ENCODE data around the gene UBE2D2.
A peak's percentile ranks its signal among the peaks of the same experiment; 100 is the strongest.

Gene UBE2D2

DNA sequence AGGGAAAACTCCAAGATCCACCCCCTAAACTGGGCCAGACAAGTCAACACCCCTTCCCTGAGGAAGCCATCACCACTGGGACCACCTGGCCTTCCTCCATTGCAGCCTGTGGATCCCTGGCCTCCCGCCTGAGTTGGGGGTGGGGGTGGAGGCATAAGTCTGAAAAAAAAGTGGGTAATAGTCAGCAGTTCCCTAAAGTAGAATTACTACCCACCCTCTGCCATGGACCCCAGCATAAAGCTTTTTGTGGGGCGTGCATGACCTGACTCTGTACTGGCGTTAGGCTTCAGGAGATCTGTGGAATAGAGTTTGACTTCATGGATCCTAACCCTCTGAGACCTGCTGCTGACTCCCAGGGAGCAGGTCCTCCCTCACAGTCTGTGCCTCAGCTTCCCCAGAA lies 85.0 kb downstream of the UBE2D2 start:
- peaks cover 44% of the 10 kb centered on the region for H3K27me3 ChIP-seq (ENCODE audit: control insufficient read depth, insufficient read depth, low read length)
- no peak overlapping the region for H3K4me3 ChIP-seq (ENCODE audit: low read length)
- H3K4me1 ChIP-seq (ENCODE audit: control insufficient read depth, low read depth, low read length): peaks cover 31% of the 10 kb centered on the region
- H3K9ac ChIP-seq (ENCODE audit: low read length): no peak overlapping the region
- H3K9me3 ChIP-seq (ENCODE audit: control insufficient read depth, low read depth, low read length): no peaks in the 10 kb centered on the region
- no peaks in the 10 kb centered on the region for H3K36me3 ChIP-seq (ENCODE audit: control insufficient read depth, low read depth, low read length)
- H3K27ac ChIP-seq (ENCODE audit: low read length): no peak overlapping the region

GRCh38 chr5:139646912-139647505 lies 85.9 kb downstream of the UBE2D2 start:
- H3K9me3 ChIP-seq (ENCODE audit: control insufficient read depth, low read depth, low read length): no peaks in the 10 kb centered on the region
- peaks cover 33% of the 10 kb centered on the region for H3K4me1 ChIP-seq (ENCODE audit: control insufficient read depth, low read depth, low read length)
- no peaks in the 10 kb centered on the region for H3K36me3 ChIP-seq (ENCODE audit: control insufficient read depth, low read depth, low read length)
- H3K4me3 ChIP-seq (ENCODE audit: low read length): peak overlapping the region; percentile 60
- H3K27me3 ChIP-seq (ENCODE audit: control insufficient read depth, insufficient read depth, low read length): peaks cover 44% of the 10 kb centered on the region
- H3K9ac ChIP-seq (ENCODE audit: low read length): no peak overlapping the region
- no peak overlapping the region for H3K27ac ChIP-seq (ENCODE audit: low read length)

GRCh38 chr5:139647506-139648204 lies 86.5 kb downstream of the UBE2D2 start:
- no peak overlapping the region for H3K27ac ChIP-seq (ENCODE audit: low read length)
- no peak overlapping the region for H3K9ac ChIP-seq (ENCODE audit: low read length)
- peak overlapping the region; percentile 60 for H3K4me3 ChIP-seq (ENCODE audit: low read length)

DNA sequence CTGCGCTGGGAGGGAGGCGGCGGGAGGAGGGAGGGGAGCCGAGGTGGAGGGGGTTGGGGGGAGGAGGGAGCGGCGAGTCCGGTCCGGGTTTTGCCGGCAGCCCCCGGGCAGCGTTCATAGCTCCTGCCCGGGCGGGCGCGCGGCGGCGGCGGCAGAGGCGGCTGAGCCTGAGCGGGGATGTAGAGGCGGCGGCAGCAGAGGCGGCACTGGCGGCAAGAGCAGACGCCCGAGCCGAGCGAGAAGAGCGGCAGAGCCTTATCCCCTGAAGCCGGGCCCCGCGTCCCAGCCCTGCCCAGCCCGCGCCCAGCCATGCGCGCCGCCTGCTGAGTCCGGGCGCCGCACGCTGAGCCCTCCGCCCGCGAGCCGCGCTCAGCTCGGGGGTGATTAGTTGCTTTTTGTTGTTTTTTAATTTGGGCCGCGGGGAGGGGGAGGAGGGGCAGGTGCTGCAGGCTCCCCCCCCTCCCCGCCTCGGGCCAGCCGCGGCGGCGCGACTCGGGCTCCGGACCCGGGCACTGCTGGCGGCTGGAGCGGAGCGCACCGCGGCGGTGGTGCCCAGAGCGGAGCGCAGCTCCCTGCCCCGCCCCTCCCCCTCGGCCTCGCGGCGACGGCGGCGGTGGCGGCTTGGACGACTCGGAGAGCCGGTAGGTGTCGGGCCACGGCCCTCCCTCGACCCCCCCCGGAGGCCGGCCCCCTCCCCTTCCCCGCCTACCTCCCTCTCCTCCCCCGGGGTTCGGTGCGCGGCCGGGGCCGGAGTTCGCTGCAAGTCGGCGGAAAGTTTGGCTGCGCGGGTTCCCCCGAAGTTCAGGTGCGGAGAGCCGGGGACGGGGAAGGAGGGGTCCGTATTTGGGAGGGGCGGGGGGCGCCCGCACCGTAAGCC lies 87.3 kb downstream of the UBE2D2 start, which contains the start of gene CXXC5:
Gene CXXC5, plus strand, starts transcription at position 145 of the 877 bp plus-strand sequence. CDS start 32,175 bp downstream, outside the sequence.
- Histone ChIP-seq H3K36me3 (ENCODE audit: control insufficient read depth, low read depth, low read length) (no peaks in the 10 kb centered on the region), H3K9me3 (ENCODE audit: control insufficient read depth, low read depth, low read length) (no peaks in the 10 kb centered on the region), H3K9ac (ENCODE audit: low read length) (peak within 1 kb of the TSS; percentile 63), H3K4me3 (ENCODE audit: low read length) (peak within 1 kb of the TSS; percentile 79), H3K4me1 (ENCODE audit: control insufficient read depth, low read depth, low read length) (peaks cover 41% of the 10 kb centered on the region), H3K27ac (ENCODE audit: low read length) (no peak within 1 kb of the TSS), H3K27me3 (ENCODE audit: control insufficient read depth, insufficient read depth, low read length) (peaks cover 44% of the 10 kb centered on the region)

More at GRCh38 chr5:139647506-139648204, 86.5 kb downstream of the UBE2D2 start:
- Histone ChIP-seq H3K27me3 (ENCODE audit: control insufficient read depth, insufficient read depth, low read length) (peaks cover 44% of the 10 kb centered on the region), H3K9me3 (ENCODE audit: control insufficient read depth, low read depth, low read length) (no peaks in the 10 kb centered on the region), H3K36me3 (ENCODE audit: control insufficient read depth, low read depth, low read length) (no peaks in the 10 kb centered on the region), H3K4me1 (ENCODE audit: control insufficient read depth, low read depth, low read length) (peaks cover 40% of the 10 kb centered on the region)

DNA sequence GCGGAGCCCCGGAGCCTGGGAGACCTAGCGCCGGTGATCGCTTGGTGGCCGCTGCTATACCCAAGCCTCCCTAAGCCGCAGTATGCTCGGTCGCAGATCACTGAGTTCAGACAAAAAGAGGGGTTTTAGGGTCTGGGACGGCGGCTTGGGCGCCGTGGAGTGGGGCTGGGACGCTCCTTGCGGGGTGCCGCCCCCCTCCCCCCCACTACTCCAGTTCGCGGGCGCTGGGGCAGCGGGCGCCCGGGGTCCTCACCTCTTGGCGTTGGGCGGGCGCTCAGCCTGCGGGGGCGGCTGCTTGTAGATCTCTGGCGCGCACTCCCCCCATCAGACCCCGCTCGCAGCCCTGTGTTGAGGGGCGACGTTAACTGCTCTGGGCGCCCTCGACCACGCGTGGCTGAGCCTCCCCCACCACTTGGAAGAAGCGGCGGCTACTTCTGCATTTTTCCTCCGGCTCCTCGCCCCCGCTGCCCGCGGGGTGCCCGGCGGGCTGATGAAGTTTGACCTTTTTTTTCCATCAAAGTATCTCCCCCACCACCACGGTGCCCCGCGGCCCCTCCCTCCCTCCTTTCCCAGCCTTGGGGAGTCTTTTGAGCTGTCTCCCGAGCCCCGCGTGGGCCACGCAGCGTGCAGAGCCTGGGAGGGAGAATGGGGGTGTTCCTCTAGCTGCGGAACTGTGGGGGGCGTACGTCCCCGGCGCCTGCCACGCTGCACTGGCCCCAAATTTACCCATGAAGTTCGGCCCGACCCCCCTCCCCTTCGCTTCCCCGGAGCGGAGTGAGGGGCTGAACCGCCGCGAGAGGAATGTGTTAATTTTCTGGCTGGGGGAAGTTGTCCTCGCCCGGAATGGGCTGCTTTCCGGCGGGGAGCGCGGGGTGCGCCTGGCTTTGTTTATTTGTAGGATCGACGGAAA lies 88.2 kb downstream of the UBE2D2 start:
- Histone ChIP-seq H3K9me3 (ENCODE audit: control insufficient read depth, low read depth, low read length) (no peaks in the 10 kb centered on the region), H3K4me3 (ENCODE audit: low read length) (peak overlapping the region; percentile 79), H3K4me1 (ENCODE audit: control insufficient read depth, low read depth, low read length) (peaks cover 47% of the 10 kb centered on the region), H3K27me3 (ENCODE audit: control insufficient read depth, insufficient read depth, low read length) (peaks cover 35% of the 10 kb centered on the region), H3K36me3 (ENCODE audit: control insufficient read depth, low read depth, low read length) (no peaks in the 10 kb centered on the region), H3K9ac (ENCODE audit: low read length) (peak overlapping the region; percentile 63), H3K27ac (ENCODE audit: low read length) (no peak overlapping the region)

DNA sequence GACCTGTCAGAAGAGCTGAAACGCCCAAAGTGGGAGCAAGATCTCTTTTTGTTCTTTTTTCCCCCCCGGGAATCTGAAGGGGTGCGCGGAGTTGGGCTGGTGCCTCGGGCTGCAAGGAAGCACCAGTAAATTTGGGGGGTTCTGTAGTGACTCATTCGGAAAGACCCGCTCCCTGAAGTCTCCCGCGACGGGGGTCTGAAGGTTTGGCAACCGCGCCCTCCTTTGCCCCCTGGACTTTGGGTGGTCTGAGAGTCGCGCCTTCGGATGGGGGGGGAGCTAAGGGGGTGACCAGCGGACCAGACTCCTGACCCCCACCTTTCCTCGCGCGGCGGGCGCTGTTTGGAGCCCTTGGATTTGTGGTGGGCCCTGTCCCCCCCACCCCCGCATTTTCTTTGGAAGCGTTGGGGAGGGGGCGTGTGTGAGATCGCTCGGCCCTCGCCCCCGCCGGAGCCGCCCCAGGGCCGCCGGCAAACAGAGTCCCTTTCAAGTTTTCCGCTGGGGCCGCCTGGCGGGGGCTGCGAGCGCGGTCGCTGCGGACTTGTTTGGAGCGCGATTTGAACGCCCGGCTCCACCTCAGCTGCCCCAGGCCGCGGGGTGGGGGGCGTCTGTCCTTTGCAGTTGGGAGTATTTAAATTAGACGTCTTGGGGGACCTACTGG lies 89.0 kb downstream of the UBE2D2 start:
- H3K36me3 ChIP-seq (ENCODE audit: control insufficient read depth, low read depth, low read length): no peaks in the 10 kb centered on the region
- peaks cover 27% of the 10 kb centered on the region for H3K27me3 ChIP-seq (ENCODE audit: control insufficient read depth, insufficient read depth, low read length)
- peaks cover 56% of the 10 kb centered on the region for H3K4me1 ChIP-seq (ENCODE audit: control insufficient read depth, low read depth, low read length)
- H3K4me3 ChIP-seq (ENCODE audit: low read length): peak overlapping the region; percentile 79
- H3K27ac ChIP-seq (ENCODE audit: low read length): no peak overlapping the region
- no peaks in the 10 kb centered on the region for H3K9me3 ChIP-seq (ENCODE audit: control insufficient read depth, low read depth, low read length)
- peak overlapping the region; percentile 63 for H3K9ac ChIP-seq (ENCODE audit: low read length)

DNA sequence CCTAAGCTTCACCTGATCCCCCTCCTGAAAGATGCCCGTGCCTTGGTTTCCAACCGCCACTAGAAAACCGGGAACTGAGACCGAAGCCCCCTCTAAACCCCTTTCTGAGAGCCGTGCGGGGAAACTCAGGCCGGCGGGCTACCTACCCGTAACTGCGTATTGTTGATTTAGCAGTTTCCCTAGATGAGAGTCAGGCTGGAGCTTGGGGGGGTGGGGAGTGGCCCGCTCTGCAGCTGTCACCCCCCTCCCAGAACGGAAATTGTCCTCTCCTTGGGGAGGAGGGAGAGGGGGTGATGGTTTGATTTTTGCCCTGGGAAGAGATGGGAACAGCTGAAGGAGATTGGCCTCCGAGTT lies 89.5 kb downstream of the UBE2D2 start:
- H3K9me3 ChIP-seq (ENCODE audit: control insufficient read depth, low read depth, low read length): no peaks in the 10 kb centered on the region
- H3K4me3 ChIP-seq (ENCODE audit: low read length): peak overlapping the region; percentile 79
- no peaks in the 10 kb centered on the region for H3K36me3 ChIP-seq (ENCODE audit: control insufficient read depth, low read depth, low read length)
- H3K4me1 ChIP-seq (ENCODE audit: control insufficient read depth, low read depth, low read length): peaks cover 60% of the 10 kb centered on the region
- H3K9ac ChIP-seq (ENCODE audit: low read length): peak overlapping the region; percentile 63
- no peak overlapping the region for H3K27ac ChIP-seq (ENCODE audit: low read length)
- peaks cover 22% of the 10 kb centered on the region for H3K27me3 ChIP-seq (ENCODE audit: control insufficient read depth, insufficient read depth, low read length)

GRCh38 chr5:139651043-139651834 lies 90.1 kb downstream of the UBE2D2 start:
- Histone ChIP-seq H3K4me3 (ENCODE audit: low read length) (peak overlapping the region; percentile 79), H3K36me3 (ENCODE audit: control insufficient read depth, low read depth, low read length) (no peaks in the 10 kb centered on the region), H3K9ac (ENCODE audit: low read length) (peak overlapping the region; percentile 63), H3K4me1 (ENCODE audit: control insufficient read depth, low read depth, low read length) (peaks cover 57% of the 10 kb centered on the region), H3K27me3 (ENCODE audit: control insufficient read depth, insufficient read depth, low read length) (peaks cover 16% of the 10 kb centered on the region), H3K27ac (ENCODE audit: low read length) (no peak overlapping the region), H3K9me3 (ENCODE audit: control insufficient read depth, low read depth, low read length) (no peaks in the 10 kb centered on the region)

- Histone ChIP-seq H3K4me1 (ENCODE audit: control insufficient read depth, low read depth, low read length) (peaks cover 50% of the 10 kb centered on the region), H3K9ac (ENCODE audit: low read length) (no peak overlapping the region), H3K36me3 (ENCODE audit: control insufficient read depth, low read depth, low read length) (no peaks in the 10 kb centered on the region), H3K4me3 (ENCODE audit: low read length) (peak overlapping the region; percentile 13), H3K27ac (ENCODE audit: low read length) (no peak overlapping the region), H3K27me3 (ENCODE audit: control insufficient read depth, insufficient read depth, low read length) (peaks cover 8% of the 10 kb centered on the region), H3K9me3 (ENCODE audit: control insufficient read depth, low read depth, low read length) (no peaks in the 10 kb centered on the region)
Measured at GRCh38 chr5:139651853-139652787, 91.0 kb downstream of the UBE2D2 start.
